ENCODE results near the gene TUBA4B. TPM values are rescaled to one million over a fixed set of nuclear protein-coding genes. Genes with fewer than 3 reads are reported as not detected.
"Not testable (repeated sequence)": the region's sequence is repeated elsewhere in the genome, so short reads cannot be mapped to it uniquely, and the experiment has no call there.

Gene TUBA4B
- total RNA-seq, 1 experiment from 2014 or later = 0.08 TPM

GRCh38 chr2:219284501-219285372 is 31.7 kb downstream of the TUBA4B start:
- DNase-seq = no peak
- Histone ChIP-seq H3K4me1 (peaks cover 4% of the 10 kb centered on the region; the same call in 1 of the 2 replicates), H3K4me3 (no peak overlapping the region), H3K9me3 (replicated peaks) (no peaks in the 10 kb centered on the region), H3K36me3 (no peaks in the 10 kb centered on the region), H3K27me3 (no peaks in the 10 kb centered on the region), H3K27ac (no peak overlapping the region)

DNA sequence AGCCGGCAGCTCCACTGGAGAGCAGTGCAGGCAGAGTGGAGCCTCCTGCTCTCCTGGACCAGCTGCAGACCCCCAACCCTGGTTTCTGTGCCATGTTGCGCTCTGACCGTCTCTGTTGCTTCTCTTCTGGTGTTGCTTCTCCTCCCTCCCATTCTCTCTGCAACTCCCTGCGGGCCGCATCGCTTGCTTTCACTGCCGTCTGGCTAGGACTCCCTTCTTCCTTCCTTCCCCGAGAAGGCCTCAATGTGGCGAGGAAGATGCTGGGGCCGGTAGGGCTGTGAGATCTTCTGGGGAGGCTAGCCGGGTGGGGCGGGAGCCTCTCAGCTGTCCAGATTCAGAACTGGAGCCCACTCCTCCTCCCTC is 32.3 kb downstream of the TUBA4B start:
- Histone ChIP-seq H3K36me3 (no peaks in the 10 kb centered on the region), H3K9me3 (replicated peaks) (no peaks in the 10 kb centered on the region), H3K4me3 (no peak overlapping the region), H3K4me1 (no peaks in the 10 kb centered on the region), H3K27ac (no peak overlapping the region), H3K27me3 (no peaks in the 10 kb centered on the region)
- no peak for DNase-seq

DNA sequence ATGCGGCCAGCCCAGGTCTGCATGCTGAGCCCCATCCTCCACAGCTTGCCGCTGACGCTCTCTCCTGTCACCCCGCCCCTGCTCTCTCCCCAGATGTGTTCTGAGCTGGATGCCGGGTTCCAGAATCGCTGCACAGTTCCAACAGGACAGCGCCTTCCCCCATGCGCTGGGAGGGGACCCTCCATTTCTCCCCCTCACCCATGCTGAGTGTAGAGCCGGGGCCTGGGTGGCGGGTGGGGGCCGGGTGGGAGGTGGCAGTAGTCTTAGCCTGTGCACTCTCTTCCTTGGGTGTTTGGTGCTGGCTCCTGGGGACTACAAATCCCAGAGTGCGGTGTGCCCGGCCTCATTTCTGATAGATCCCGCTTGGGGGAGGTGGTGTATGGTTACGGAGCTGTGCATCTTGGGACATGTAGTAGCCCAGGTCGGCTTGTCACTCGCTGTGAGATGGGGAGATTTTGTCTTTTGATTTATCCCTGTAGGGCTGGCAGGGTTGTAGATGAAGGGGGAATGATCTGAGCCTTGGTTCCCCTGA is 32.9 kb downstream of the TUBA4B start:
- DNase-seq = no peak

DNA sequence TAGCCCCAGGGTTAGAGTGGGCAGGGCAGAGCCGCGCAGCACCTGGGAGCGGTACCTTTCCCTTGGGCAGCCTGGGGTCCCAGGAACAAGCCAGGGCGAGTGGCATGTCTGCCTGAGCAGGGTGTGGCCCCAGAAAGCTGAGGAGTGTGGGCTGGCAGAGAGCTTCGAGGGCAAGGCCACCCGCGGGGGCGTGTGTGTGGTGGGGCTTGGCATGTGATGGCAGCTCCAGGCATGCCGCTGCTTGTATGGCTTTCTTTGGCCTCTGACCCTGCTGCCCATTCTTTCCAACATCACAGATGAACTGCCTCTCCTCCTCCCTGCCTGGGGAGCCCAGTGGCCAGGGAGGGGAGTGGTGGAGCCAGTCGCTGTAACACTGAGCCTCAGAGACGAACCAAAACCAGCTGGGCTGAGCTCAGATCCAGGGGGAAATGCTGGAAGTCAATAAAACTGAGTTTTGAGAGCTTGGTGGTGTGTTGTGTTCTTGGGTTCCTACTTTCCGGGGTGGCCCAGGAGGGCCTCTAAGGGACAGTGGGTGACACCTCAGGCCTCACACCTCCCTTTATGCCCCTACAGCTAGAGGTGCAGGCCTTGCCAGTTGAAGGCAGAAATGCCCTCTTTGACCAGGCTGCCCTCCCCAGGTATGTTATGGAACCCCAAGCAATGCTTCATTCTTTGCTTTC is 33.5 kb downstream of the TUBA4B start:
- DNase-seq = no peak
- no peak overlapping the region for H3K27ac ChIP-seq

More for the DNA sequence above, 32.9 kb downstream of the TUBA4B start:
- Histone ChIP-seq H3K4me3 (no peak overlapping the region), H3K36me3 (no peaks in the 10 kb centered on the region), H3K9me3 (replicated peaks) (no peaks in the 10 kb centered on the region), H3K27ac (no peak overlapping the region), H3K27me3 (no peaks in the 10 kb centered on the region), H3K4me1 (no peaks in the 10 kb centered on the region)

GRCh38 chr2:219287116-219287440 is 34.0 kb downstream of the TUBA4B start:
- H3K9me3 ChIP-seq (replicated peaks); DNase-seq; H3K4me1 ChIP-seq; H3K36me3 ChIP-seq; H3K4me3 ChIP-seq; H3K27me3 ChIP-seq; H3K27ac ChIP-seq: not testable (repeated sequence)

More for the DNA sequence above, 33.5 kb downstream of the TUBA4B start:
- H3K9me3 ChIP-seq (replicated peaks) = no peaks in the 10 kb centered on the region
- H3K36me3 ChIP-seq = no peaks in the 10 kb centered on the region
- H3K4me3 ChIP-seq = no peak overlapping the region
- H3K4me1 ChIP-seq = no peaks in the 10 kb centered on the region
- no peaks in the 10 kb centered on the region for H3K27me3 ChIP-seq

- Histone ChIP-seq H3K27me3 (peaks cover 5% of the 10 kb centered on the region; the same call in 1 of the 2 replicates), H3K4me3 (no peak overlapping the region), H3K4me1 (no peaks in the 10 kb centered on the region), H3K36me3 (no peaks in the 10 kb centered on the region), H3K27ac (no peak overlapping the region), H3K9me3 (replicated peaks) (no peaks in the 10 kb centered on the region)
- DNase-seq = no peak
These were observed 34.7 kb downstream of the TUBA4B start for GRCh38 chr2:219287580-219288265.

DNA sequence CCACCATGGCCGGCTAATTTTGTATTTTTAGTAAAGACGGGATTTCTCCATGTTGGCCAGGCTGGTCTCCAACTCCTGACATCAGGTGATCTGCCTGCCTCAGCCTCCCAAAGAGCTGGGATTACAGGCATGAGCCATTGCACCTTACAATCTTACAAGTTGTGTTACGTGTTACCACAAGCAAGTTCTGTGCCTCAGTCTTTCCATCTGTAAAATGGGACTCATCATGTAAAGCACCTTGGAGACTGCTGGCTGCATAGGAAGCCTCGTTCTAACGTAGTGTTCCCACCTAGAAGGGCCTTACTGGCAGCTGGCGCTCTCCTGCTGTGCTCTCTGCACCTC is 36.1 kb downstream of the TUBA4B start:
- H3K36me3 ChIP-seq = no peaks in the 10 kb centered on the region
- DNase-seq = no peak
- peaks cover 5% of the 10 kb centered on the region; the same call in 1 of the 2 replicates for H3K27me3 ChIP-seq
- H3K9me3 ChIP-seq (replicated peaks) = no peaks in the 10 kb centered on the region
- no peak overlapping the region for H3K4me3 ChIP-seq
- no peak overlapping the region for H3K27ac ChIP-seq
- H3K4me1 ChIP-seq = peaks cover 6% of the 10 kb centered on the region

DNA sequence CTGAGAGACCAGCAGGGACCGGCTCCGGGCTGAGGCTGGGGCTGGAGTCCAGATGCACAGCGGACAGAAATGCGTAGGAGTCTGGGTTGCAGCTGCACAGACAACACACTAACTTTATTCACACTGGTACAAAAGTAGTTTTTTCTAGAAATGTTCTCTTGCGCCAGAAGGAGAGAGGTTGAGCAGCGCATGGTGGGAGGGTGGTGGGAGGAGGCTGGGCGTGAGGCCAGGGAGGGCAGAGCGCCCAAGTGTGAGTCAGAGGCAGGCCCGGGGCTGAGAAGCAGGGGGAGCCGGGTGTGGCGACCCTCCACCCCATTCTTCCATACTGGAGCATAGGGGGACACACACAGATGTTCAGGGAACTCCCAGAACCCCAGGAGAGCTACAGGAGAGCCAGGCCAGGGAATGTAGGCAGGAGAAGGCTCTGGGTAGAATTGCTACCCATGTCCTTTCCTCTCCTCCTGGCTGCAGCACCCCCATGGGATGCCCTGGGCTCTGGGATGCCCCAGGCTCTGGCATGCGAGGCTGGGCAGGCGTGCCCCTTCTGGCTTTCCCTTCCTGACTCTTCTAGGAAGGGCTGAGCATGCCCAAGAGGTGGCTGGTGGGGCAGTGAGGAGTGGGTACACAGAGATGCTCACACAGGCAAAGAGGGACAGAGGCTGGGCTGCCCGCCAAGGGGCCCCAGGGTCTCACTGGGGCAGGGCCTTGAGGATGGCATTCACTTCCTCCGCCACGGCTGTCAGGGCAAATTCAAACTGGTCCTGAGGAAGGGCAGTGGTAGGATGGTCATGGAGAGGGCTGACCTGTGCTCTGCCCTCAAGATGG is 36.7 kb downstream of the TUBA4B start:
- Histone ChIP-seq H3K27me3 (peaks cover 5% of the 10 kb centered on the region; the same call in 1 of the 2 replicates), H3K4me3 (no peak overlapping the region), H3K4me1 (peaks cover 8% of the 10 kb centered on the region), H3K27ac (no peak overlapping the region), H3K9me3 (replicated peaks) (no peaks in the 10 kb centered on the region), H3K36me3 (no peaks in the 10 kb centered on the region)
- peak; percentile 27 to 34 for DNase-seq

GRCh38 chr2:219290381-219291171 is 37.5 kb downstream of the TUBA4B start:
- Histone ChIP-seq H3K9me3 (replicated peaks) (no peaks in the 10 kb centered on the region), H3K27me3 (peaks cover 5% of the 10 kb centered on the region; the same call in 1 of the 2 replicates), H3K27ac (no peak overlapping the region), H3K36me3 (no peaks in the 10 kb centered on the region), H3K4me1 (peaks cover 8% of the 10 kb centered on the region), H3K4me3 (no peak overlapping the region)
- DNase-seq = no peak

GRCh38 chr2:219291394-219291793 is 38.4 kb downstream of the TUBA4B start:
- Histone ChIP-seq H3K9me3 (replicated peaks) (no peaks in the 10 kb centered on the region), H3K4me3 (no peak overlapping the region), H3K27ac (no peak overlapping the region), H3K36me3 (no peaks in the 10 kb centered on the region), H3K4me1 (peaks cover 8% of the 10 kb centered on the region), H3K27me3 (peaks cover 5% of the 10 kb centered on the region; the same call in 1 of the 2 replicates)
- no peak for DNase-seq

- Histone ChIP-seq H3K27me3 (peaks cover 5% of the 10 kb centered on the region; the same call in 1 of the 2 replicates), H3K4me1 (peaks cover 8% of the 10 kb centered on the region), H3K4me3 (no peak overlapping the region), H3K27ac (no peak overlapping the region), H3K9me3 (replicated peaks) (no peaks in the 10 kb centered on the region), H3K36me3 (no peaks in the 10 kb centered on the region)
- no peak for DNase-seq
These were observed 39.0 kb downstream of the TUBA4B start for GRCh38 chr2:219291910-219292490.

DNA sequence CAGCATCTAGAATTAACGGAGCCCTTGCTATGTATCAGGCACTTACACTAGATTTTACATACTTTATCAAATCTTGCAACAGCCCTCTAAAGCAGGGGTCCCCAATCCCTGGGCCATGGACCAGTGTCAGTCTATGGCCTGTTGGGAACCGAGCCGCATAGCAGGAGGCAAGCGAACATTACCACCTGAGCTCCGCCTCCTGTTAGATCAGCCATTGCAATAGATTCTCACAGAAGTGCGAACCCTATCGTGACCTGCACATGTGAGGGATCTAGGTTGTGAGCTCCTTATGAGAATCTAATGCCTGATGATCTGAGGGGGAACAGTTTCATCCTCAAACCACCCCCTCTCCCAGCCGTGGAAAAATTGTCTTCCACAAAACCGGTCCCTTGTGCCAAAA is 39.6 kb downstream of the TUBA4B start:
- Histone ChIP-seq H3K27ac (no peak overlapping the region), H3K9me3 (replicated peaks) (no peaks in the 10 kb centered on the region), H3K4me3 (no peak overlapping the region), H3K27me3 (peaks cover 5% of the 10 kb centered on the region; the same call in 1 of the 2 replicates), H3K4me1 (peaks cover 8% of the 10 kb centered on the region), H3K36me3 (no peaks in the 10 kb centered on the region)
- no peak for DNase-seq

- peak; percentile 33 to 62 for DNase-seq
- Histone ChIP-seq H3K4me3 (peak overlapping the region; percentile 67), H3K9me3 (replicated peaks) (no peaks in the 10 kb centered on the region), H3K27ac (no peak overlapping the region), H3K27me3 (peaks cover 9% of the 10 kb centered on the region), H3K36me3 (no peaks in the 10 kb centered on the region), H3K4me1 (peaks cover 8% of the 10 kb centered on the region)
These were observed 40.7 kb downstream of the TUBA4B start for GRCh38 chr2:219293736-219294231.

All from SJCRH30 (cell line).